Activated T-cell treated with anti-CD3 and anti-CD28 coated beads, Interleukin-2, amount 50 U/mL, for 24 hours (primary cell): ENCODE measurements around the gene ATP5F1D.

ENCODE experiments used
- DNase-seq: peaks from one replicate; pipeline ENCODE4 v3.0.0-alpha.2; 2020
- H3K27ac Mint-ChIP-seq: 2 replicates; pipeline ENCODE4 v1.8.0; 2020; ENCODE audit warnings: mild to moderate bottlenecking, mixed read lengths
- H3K27me3 Mint-ChIP-seq: 2 replicates; pipeline ENCODE4 v1.8.0; 2020; ENCODE audit warnings: mixed read lengths
- H3K36me3 Mint-ChIP-seq: 2 replicates; pipeline ENCODE4 v1.8.0; 2020; ENCODE audit warnings: low read depth, mixed read lengths
- H3K4me1 Mint-ChIP-seq: 2 replicates; pipeline ENCODE4 v1.8.0; 2020; ENCODE audit warnings: low read depth, mixed read lengths
- H3K4me3 Mint-ChIP-seq: 2 replicates; pipeline ENCODE4 v1.8.0; 2020; ENCODE audit warnings: mild to moderate bottlenecking, moderate library complexity, mixed read lengths
- H3K9me3 Mint-ChIP-seq: 2 replicates; pipeline ENCODE4 v1.8.0; 2020; ENCODE audit warnings: mixed read lengths

ATP5F1D gene

GRCh38 chr19:1280636-1281568 lies 39.4 kb downstream of the ATP5F1D start:
- no peak overlapping the region for H3K4me3 Mint-ChIP-seq
- peaks cover 16% of the 10 kb centered on the region for H3K27me3 Mint-ChIP-seq
- DNase-seq, result no peak
- H3K9me3 Mint-ChIP-seq, result no peaks in the 10 kb centered on the region
- H3K36me3 Mint-ChIP-seq, result peaks cover 41% of the 10 kb centered on the region
- H3K27ac Mint-ChIP-seq, result no peak overlapping the region
- peaks cover 21% of the 10 kb centered on the region for H3K4me1 Mint-ChIP-seq

GRCh38 chr19:1281569-1282287 lies 40.2 kb downstream of the ATP5F1D start:
- Mint-ChIP-seq H3K27ac (no peak overlapping the region), H3K36me3 (peaks cover 36% of the 10 kb centered on the region), H3K9me3 (no peaks in the 10 kb centered on the region), H3K27me3 (peaks cover 20% of the 10 kb centered on the region), H3K4me3 (no peak overlapping the region), H3K4me1 (peaks cover 21% of the 10 kb centered on the region)
- no peak for DNase-seq

- peaks cover 15% of the 10 kb centered on the region for H3K4me1 Mint-ChIP-seq
- peaks cover 24% of the 10 kb centered on the region for H3K27me3 Mint-ChIP-seq
- H3K27ac Mint-ChIP-seq, result no peak overlapping the region
- no peak for DNase-seq
- H3K9me3 Mint-ChIP-seq, result no peaks in the 10 kb centered on the region
- no peak overlapping the region for H3K4me3 Mint-ChIP-seq
- H3K36me3 Mint-ChIP-seq, result peaks cover 27% of the 10 kb centered on the region
Observed at GRCh38 chr19:1282588-1283206, 41.1 kb downstream of the ATP5F1D start.

- no peak overlapping the region for H3K27ac Mint-ChIP-seq
- H3K4me1 Mint-ChIP-seq, result peaks cover 10% of the 10 kb centered on the region
- no peaks in the 10 kb centered on the region for H3K9me3 Mint-ChIP-seq
Observed at GRCh38 chr19:1283207-1283916, 41.8 kb downstream of the ATP5F1D start.

GRCh38 chr19:1283917-1284292 lies 42.4 kb downstream of the ATP5F1D start:
- peaks cover 31% of the 10 kb centered on the region for H3K27me3 Mint-ChIP-seq
- H3K36me3 Mint-ChIP-seq, result peaks cover 16% of the 10 kb centered on the region
- peaks cover 10% of the 10 kb centered on the region for H3K4me1 Mint-ChIP-seq
- no peak overlapping the region for H3K27ac Mint-ChIP-seq
- H3K9me3 Mint-ChIP-seq, result no peaks in the 10 kb centered on the region
- no peak for DNase-seq
- no peak overlapping the region for H3K4me3 Mint-ChIP-seq

More at GRCh38 chr19:1283207-1283916, 41.8 kb downstream of the ATP5F1D start:
- no peak overlapping the region for H3K4me3 Mint-ChIP-seq
- peaks cover 20% of the 10 kb centered on the region for H3K36me3 Mint-ChIP-seq
- H3K27me3 Mint-ChIP-seq, result peaks cover 29% of the 10 kb centered on the region
- DNase-seq, result no peak

GRCh38 chr19:1284293-1284978 lies 42.9 kb downstream of the ATP5F1D start:
- Mint-ChIP-seq H3K36me3 (peaks cover 11% of the 10 kb centered on the region), H3K4me3 (peak overlapping the region; percentile 1), H3K27ac (peak overlapping the region; percentile 1), H3K4me1 (peaks cover 10% of the 10 kb centered on the region), H3K27me3 (peaks cover 35% of the 10 kb centered on the region), H3K9me3 (no peaks in the 10 kb centered on the region)
- DNase-seq, result no peak

- Mint-ChIP-seq H3K9me3 (no peaks in the 10 kb centered on the region), H3K27me3 (peaks cover 35% of the 10 kb centered on the region), H3K36me3 (peaks cover 4% of the 10 kb centered on the region), H3K4me3 (peak overlapping the region; percentile 1), H3K4me1 (peaks cover 5% of the 10 kb centered on the region), H3K27ac (peak overlapping the region; percentile 1)
- no peak for DNase-seq
Observed at GRCh38 chr19:1284979-1285736, 43.6 kb downstream of the ATP5F1D start.

- peak within 1 kb of the TSS; percentile 54 for H3K4me3 Mint-ChIP-seq
- H3K27ac Mint-ChIP-seq, result peak within 1 kb of the TSS; percentile 1
- no peaks in the 10 kb centered on the region for H3K9me3 Mint-ChIP-seq
- no peaks in the 10 kb centered on the region for H3K36me3 Mint-ChIP-seq
- peaks cover 35% of the 10 kb centered on the region for H3K27me3 Mint-ChIP-seq
- DNase-seq, result no peak
- H3K4me1 Mint-ChIP-seq, result peaks cover 3% of the 10 kb centered on the region
Observed at GRCh38 chr19:1285737-1286360, 44.3 kb downstream of the ATP5F1D start, which contains the start of gene EFNA2. TSS of gene EFNA2 (plus strand) at chr19:1285873. CDS start at chr19:1286169, 296 bp downstream.

- Mint-ChIP-seq H3K4me3 (peak overlapping the region; percentile 54), H3K27me3 (peaks cover 37% of the 10 kb centered on the region), H3K27ac (no peak overlapping the region), H3K36me3 (no peaks in the 10 kb centered on the region), H3K9me3 (no peaks in the 10 kb centered on the region), H3K4me1 (peaks cover 3% of the 10 kb centered on the region)
- no peak for DNase-seq
Observed at GRCh38 chr19:1286487-1287353, 45.2 kb downstream of the ATP5F1D start.

GRCh38 chr19:1287354-1288225 lies 46.0 kb downstream of the ATP5F1D start:
- Mint-ChIP-seq H3K27ac (no peak overlapping the region), H3K36me3 (no peaks in the 10 kb centered on the region), H3K4me1 (peaks cover 3% of the 10 kb centered on the region), H3K27me3 (peaks cover 46% of the 10 kb centered on the region), H3K4me3 (no peak overlapping the region), H3K9me3 (no peaks in the 10 kb centered on the region)
- DNase-seq, result no peak

GRCh38 chr19:1288226-1288612 lies 46.7 kb downstream of the ATP5F1D start:
- peaks cover 49% of the 10 kb centered on the region for H3K27me3 Mint-ChIP-seq
- DNase-seq, result no peak
- peaks cover 3% of the 10 kb centered on the region for H3K4me1 Mint-ChIP-seq
- no peak overlapping the region for H3K4me3 Mint-ChIP-seq
- H3K27ac Mint-ChIP-seq, result no peak overlapping the region
- H3K9me3 Mint-ChIP-seq, result no peaks in the 10 kb centered on the region
- H3K36me3 Mint-ChIP-seq, result no peaks in the 10 kb centered on the region
